ENCODE measurements around the gene KCNC2. TPM values are rescaled to one million over a fixed set of nuclear protein-coding genes. Genes with fewer than 3 reads are reported as not detected.

The KCNC2 gene
- polyA plus RNA-seq, 1 experiment: not detected

- TF ChIP-seq CTCF (IDR thresholded peaks at IDR 0.05; ENCODE audit: low read depth, low read length): no peak
- Histone ChIP-seq H3K4me3 (ENCODE audit: low read depth, low read length) (no peak overlapping the region), H3K27me3 (ENCODE audit: control insufficient read depth, insufficient read depth, low read length) (no peaks in the 10 kb centered on the region), H3K9me3 (ENCODE audit: control insufficient read depth, insufficient read depth, low read length) (no peaks in the 10 kb centered on the region), H3K27ac (ENCODE audit: low read depth, low read length) (no peak overlapping the region)
- CTCF ChIA-PET: interaction anchor here (0.9 kb wide), 1 partner anchor 29 kb away, joined by 7 read pairs; no protein-coding TSS in a partner anchor
- POLR2A ChIA-PET: no interaction called here
- no peak for DNase-seq (ENCODE audit: low read depth, low spot score)
Measured at GRCh38 chr12:75086091-75087038, 123.3 kb downstream of the KCNC2 start.

GRCh38 chr12:75081305-75081704 lies 128.3 kb downstream of the KCNC2 start:
- H3K27me3 ChIP-seq (ENCODE audit: control insufficient read depth, insufficient read depth, low read length): no peaks in the 10 kb centered on the region
- no peak overlapping the region for H3K27ac ChIP-seq (ENCODE audit: low read depth, low read length)
- H3K9me3 ChIP-seq (ENCODE audit: control insufficient read depth, insufficient read depth, low read length): no peaks in the 10 kb centered on the region
- TF ChIP-seq CTCF (IDR thresholded peaks at IDR 0.05; ENCODE audit: low read depth, low read length): no peak
- CTCF ChIA-PET: interaction anchor here (0.7 kb wide), 1 partner anchor 11 kb away, joined by 6 read pairs; no protein-coding TSS in a partner anchor
- POLR2A ChIA-PET: interaction anchor here (0.7 kb wide), 1 partner anchor 239 kb away, joined by 4 read pairs; no protein-coding TSS in a partner anchor
- no peak overlapping the region for H3K4me3 ChIP-seq (ENCODE audit: low read depth, low read length)
- DNase-seq (ENCODE audit: low read depth, low spot score): no peak

- no peak overlapping the region for H3K27ac ChIP-seq (ENCODE audit: low read depth, low read length)
- no peaks in the 10 kb centered on the region for H3K9me3 ChIP-seq (ENCODE audit: control insufficient read depth, insufficient read depth, low read length)
- no peak overlapping the region for H3K4me3 ChIP-seq (ENCODE audit: low read depth, low read length)
- ChIA-PET POLR2A (no interaction called here), CTCF (no interaction called here)
- no peaks in the 10 kb centered on the region for H3K27me3 ChIP-seq (ENCODE audit: control insufficient read depth, insufficient read depth, low read length)
- DNase-seq (ENCODE audit: low read depth, low spot score): no peak
- no peak for TF ChIP-seq CTCF (IDR thresholded peaks at IDR 0.05; ENCODE audit: low read depth, low read length)
Measured at GRCh38 chr12:75080582-75080981, 129.1 kb downstream of the KCNC2 start.

- Histone ChIP-seq H3K27ac (ENCODE audit: low read depth, low read length) (no peak overlapping the region), H3K27me3 (ENCODE audit: control insufficient read depth, insufficient read depth, low read length) (no peaks in the 10 kb centered on the region), H3K4me3 (ENCODE audit: low read depth, low read length) (no peak overlapping the region), H3K9me3 (ENCODE audit: control insufficient read depth, insufficient read depth, low read length) (no peaks in the 10 kb centered on the region)
- CTCF ChIA-PET: no interaction called here
- TF ChIP-seq CTCF (IDR thresholded peaks at IDR 0.05; ENCODE audit: low read depth, low read length): no peak
- no peak for DNase-seq (ENCODE audit: low read depth, low spot score)
- POLR2A ChIA-PET: no interaction called here
Measured at GRCh38 chr12:75065482-75065881, 144.2 kb downstream of the KCNC2 start.

- Histone ChIP-seq H3K4me3 (ENCODE audit: low read depth, low read length) (no peak overlapping the region), H3K27ac (ENCODE audit: low read depth, low read length) (no peak overlapping the region), H3K9me3 (ENCODE audit: control insufficient read depth, insufficient read depth, low read length) (no peaks in the 10 kb centered on the region), H3K27me3 (ENCODE audit: control insufficient read depth, insufficient read depth, low read length) (no peaks in the 10 kb centered on the region)
- POLR2A ChIA-PET: no interaction called here
- no peak for TF ChIP-seq CTCF (IDR thresholded peaks at IDR 0.05; ENCODE audit: low read depth, low read length)
- CTCF ChIA-PET: no interaction called here
- no peak for DNase-seq (ENCODE audit: low read depth, low spot score)
Measured at GRCh38 chr12:75062691-75063090, 146.9 kb downstream of the KCNC2 start.

Data from AG04450 (cell line).